ENCODE measurements around the gene HNRNPUL1.
A peak's percentile ranks its signal among the peaks of the same experiment; 100 is the strongest.

The HNRNPUL1 gene

GRCh38 chr19:41263850-41264580, at the start of gene HNRNPUL1:
HNRNPUL1 (plus strand) TSS chr19:41264372; CDS start chr19:41264504, 132 bp downstream.
- peak; percentile 32 for TF ChIP-seq CTCF (IDR thresholded peaks at IDR 0.05; ENCODE audit: low read depth, low read length)
- in situ Hi-C loops (cut with HindIII; ENCODE audit: low sequenced_read_pairs) = no loop called here
- peak within 1 kb of the TSS; percentile 94 for H3K4me3 ChIP-seq (ENCODE audit: low read depth, low read length)
- peak; percentile 100 for DNase-seq (ENCODE audit: low read depth, low spot score)

GRCh38 chr19:41217741-41218140, 46.4 kb upstream of the HNRNPUL1 start:
- no peak for DNase-seq (ENCODE audit: low read depth, low spot score)
- no peak for TF ChIP-seq CTCF (IDR thresholded peaks at IDR 0.05; ENCODE audit: low read depth, low read length)
- in situ Hi-C loops (cut with HindIII; ENCODE audit: low sequenced_read_pairs) = no loop called here
- no peak overlapping the region for H3K4me3 ChIP-seq (ENCODE audit: low read depth, low read length)

- in situ Hi-C loops (cut with HindIII; ENCODE audit: low sequenced_read_pairs) = no loop called here
- no peak for DNase-seq (ENCODE audit: low read depth, low spot score)
- TF ChIP-seq CTCF (IDR thresholded peaks at IDR 0.05; ENCODE audit: low read depth, low read length) = no peak
- peak overlapping the region; percentile 86 for H3K4me3 ChIP-seq (ENCODE audit: low read depth, low read length)
Measured at GRCh38 chr19:41218249-41218614, 45.9 kb upstream of the HNRNPUL1 start.

- peak; percentile 76 for DNase-seq (ENCODE audit: low read depth, low spot score)
- peak within 1 kb of the TSS; percentile 86 for H3K4me3 ChIP-seq (ENCODE audit: low read depth, low read length)
- in situ Hi-C loops (cut with HindIII; ENCODE audit: low sequenced_read_pairs) = no loop called here
Measured at GRCh38 chr19:41218615-41219507, 45.3 kb upstream of the HNRNPUL1 start, which contains the start of gene AXL. AXL (plus strand) TSS chr19:41219223; CDS start chr19:41219393, 170 bp downstream.

GRCh38 chr19:41219924-41220567, 44.1 kb upstream of the HNRNPUL1 start:
- peak overlapping the region; percentile 86 for H3K4me3 ChIP-seq (ENCODE audit: low read depth, low read length)
- no peak for TF ChIP-seq CTCF (IDR thresholded peaks at IDR 0.05; ENCODE audit: low read depth, low read length)
- in situ Hi-C loops (cut with HindIII; ENCODE audit: low sequenced_read_pairs) = no loop called here
- DNase-seq (ENCODE audit: low read depth, low spot score) = peak; percentile 53

More at GRCh38 chr19:41218615-41219507, 45.3 kb upstream of the HNRNPUL1 start, which contains the start of gene AXL:
- TF ChIP-seq CTCF (IDR thresholded peaks at IDR 0.05; ENCODE audit: low read depth, low read length) = no peak

- in situ Hi-C loops (cut with HindIII; ENCODE audit: low sequenced_read_pairs) = no loop called here
- H3K4me3 ChIP-seq (ENCODE audit: low read depth, low read length) = peak overlapping the region; percentile 86
- no peak for DNase-seq (ENCODE audit: low read depth, low spot score)
- no peak for TF ChIP-seq CTCF (IDR thresholded peaks at IDR 0.05; ENCODE audit: low read depth, low read length)
Measured at GRCh38 chr19:41220811-41221210, 43.4 kb upstream of the HNRNPUL1 start.
